Tibial nerve (tissue), 4 donors: ENCODE data around the gene TM9SF3. TPM values are rescaled to one million over a fixed set of nuclear protein-coding genes. Genes with fewer than 3 reads are reported as not detected.

Experiments used
- DNase-seq, 2 donors: peaks; one replicate each; pipeline ENCODE4 v3.0.0-alpha.2; 2019; ENCODE audit warnings: low spot score in 2 of 2
- H3K27ac ChIP-seq, 4 donors: fragments of 200-600 bp; sonication (generic) in 3 of 4; one replicate each; pipeline ENCODE4 v1.5.1; 2017 to 2019; ENCODE audit warnings: mild to moderate bottlenecking in 1 of 4
- H3K27me3 ChIP-seq, 2 donors: fragments of 200-600 bp; sonication (generic) in 1 of 2; one replicate each; pipeline versions ENCODE4 v1.5.1 to v1.6.0; 2017 to 2019
- H3K36me3 ChIP-seq, 3 donors: fragments of 200-600 bp; sonication (generic); one replicate each; pipeline ENCODE4 v1.5.1; 2018 to 2019
- H3K4me1 ChIP-seq, 4 donors: fragments of 200-600 bp; sonication (generic) in 3 of 4; one replicate each; pipeline ENCODE4 v1.5.1; 2017 to 2019
- H3K4me3 ChIP-seq, 4 donors: fragments of 200-600 bp; sonication (generic) in 3 of 4; one replicate each; pipeline ENCODE4 v1.5.1; 2017 to 2019; ENCODE audit warnings: mild to moderate bottlenecking in 1 of 4, moderate library complexity in 1 of 4
- H3K9me3 ChIP-seq, 4 donors: fragments of 200-600 bp; sonication (generic) in 3 of 4; one replicate each; pipeline ENCODE4 v1.5.1; 2017 to 2019
- CTCF ChIP-seq, 5 experiments: fragments of 200-600 bp in 3 of 5; fragments of 450-650 bp in 2 of 5; sonication (generic) in 3 of 5; IDR thresholded peaks; one replicate each; pipeline ENCODE4 v1.5.1; 2016 to 2019; ENCODE audit warnings: antibody characterized with exemption in 5 of 5, mild to moderate bottlenecking in 3 of 5, moderate library complexity in 2 of 5
- EP300 ChIP-seq, 2 donors: sonication (generic); formaldehyde crosslinking; IDR thresholded peaks; one replicate each; pipeline ENCODE4 v1.6.1; 2017; ENCODE audit warnings: antibody characterized with exemption in 2 of 2, mild to moderate bottlenecking in 1 of 2
- POLR2A ChIP-seq, 2 donors: fragments of 450-650 bp; IDR thresholded peaks; one replicate each; pipeline ENCODE4 v1.6.1; 2017; ENCODE audit warnings: antibody characterized with exemption in 2 of 2, mild to moderate bottlenecking in 2 of 2, moderate library complexity in 2 of 2
- WGBS, 2 donors: methylation state at CpG; one replicate each; pipeline ENCODE4 v1.1.5; 2018; 5-methylcytosine and 5-hydroxymethylcytosine counted together
- total RNA-seq, 4 donors: library from RNA; depleted of rRNA; stranded (reverse); fragments of >200 nt; gene quantifications; one replicate each; pipeline ENCODE4 v1.1.0, GENCODE V29; 2016

Gene TM9SF3
- total RNA-seq, 4 donors from 2014 or later = 79.5 to 98.8 (median 90.2) TPM

DNA sequence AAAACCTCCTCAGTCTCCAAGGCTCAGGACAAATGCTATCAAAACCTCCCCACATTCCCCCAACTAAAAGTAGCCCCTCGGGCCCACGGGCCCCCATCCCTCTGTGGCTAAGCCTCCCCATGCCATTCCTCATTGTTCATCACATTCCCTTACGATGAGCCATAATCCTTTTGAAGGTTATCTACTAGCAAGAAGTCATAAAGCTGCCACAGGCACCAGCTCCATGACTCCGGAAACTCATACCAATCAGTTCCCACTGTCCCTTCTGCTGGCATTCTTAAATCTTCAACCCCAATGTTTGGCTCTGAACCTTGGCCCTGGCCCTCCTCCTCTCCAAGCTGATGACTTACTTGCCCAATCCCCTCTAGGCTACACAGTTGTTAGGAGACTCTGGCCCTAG lies 19.4 kb upstream of the TM9SF3 start:
- Histone ChIP-seq H3K9me3 (no peaks in the 10 kb centered on the region), H3K4me1 (peaks cover 0 to 11% (median 0%) of the 10 kb centered on the region in 4 donors), H3K36me3 (no peaks in the 10 kb centered on the region), H3K4me3 (no peak overlapping the region), H3K27ac (no peak overlapping the region), H3K27me3 (no peaks in the 10 kb centered on the region)
- 54 to 81% methylated on average over 4 of the region's 4 CpGs for WGBS, 2 donors
- no peak for TF ChIP-seq CTCF (IDR thresholded peaks at IDR 0.05)
- no peak for TF ChIP-seq POLR2A (IDR thresholded peaks at IDR 0.05)
- no peak for TF ChIP-seq EP300 (IDR thresholded peaks at IDR 0.05)
- no peak for DNase-seq

DNA sequence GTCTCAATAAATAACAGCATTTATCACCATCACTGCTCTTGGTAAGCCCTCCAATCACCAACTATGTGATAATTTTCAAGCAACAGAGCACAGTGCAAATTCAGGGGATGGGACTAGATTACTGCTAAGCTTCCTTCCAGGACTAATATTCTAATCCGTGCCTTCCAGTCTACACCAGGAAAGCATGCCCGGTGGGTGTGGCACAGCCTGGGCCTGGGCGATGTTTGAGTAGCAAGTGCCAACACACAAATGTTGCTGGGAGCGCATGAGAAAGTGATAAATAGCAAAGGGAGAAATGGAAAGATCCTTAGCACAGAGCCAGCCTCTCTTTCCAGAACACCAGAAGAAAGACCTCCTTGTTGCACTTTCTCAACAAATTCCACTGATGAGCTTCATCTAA lies 13.5 kb upstream of the TM9SF3 start:
- Histone ChIP-seq H3K27me3 (no peaks in the 10 kb centered on the region), H3K27ac (no peak overlapping the region), H3K4me3 (no peak overlapping the region), H3K36me3 (no peaks in the 10 kb centered on the region), H3K4me1 (peaks cover 0 to 4% (median 0%) of the 10 kb centered on the region in 4 donors), H3K9me3 (no peaks in the 10 kb centered on the region)
- 41 to 52% methylated on average over 4 of the region's 4 CpGs for WGBS, 2 donors
- DNase-seq = no peak
- no peak for TF ChIP-seq CTCF (IDR thresholded peaks at IDR 0.05)
- no peak for TF ChIP-seq POLR2A (IDR thresholded peaks at IDR 0.05)
- TF ChIP-seq EP300 (IDR thresholded peaks at IDR 0.05) = no peak

GRCh38 chr10:96598846-96599245 lies 12.0 kb upstream of the TM9SF3 start:
- WGBS, 2 donors = 73 to 75% methylated on average over 4 of the region's 4 CpGs

GRCh38 chr10:96596422-96597407 lies 9.9 kb upstream of the TM9SF3 start:
- DNase-seq = no peak
- H3K27me3 ChIP-seq = no peaks in the 10 kb centered on the region
- no peak overlapping the region for H3K27ac ChIP-seq
- H3K4me3 ChIP-seq = no peak overlapping the region
- H3K9me3 ChIP-seq = no peaks in the 10 kb centered on the region
- H3K4me1 ChIP-seq = peaks cover 0 to 4% (median 0%) of the 10 kb centered on the region in 4 donors
- H3K36me3 ChIP-seq = no peaks in the 10 kb centered on the region
- TF ChIP-seq POLR2A (IDR thresholded peaks at IDR 0.05) = no peak
- TF ChIP-seq EP300 (IDR thresholded peaks at IDR 0.05) = no peak
- no peak for TF ChIP-seq CTCF (IDR thresholded peaks at IDR 0.05)
- WGBS, 2 donors = 40 to 55% methylated on average over 1 of the region's 1 CpG

More at GRCh38 chr10:96598846-96599245, 12.0 kb upstream of the TM9SF3 start:
- H3K9me3 ChIP-seq = no peaks in the 10 kb centered on the region
- H3K4me3 ChIP-seq = no peak overlapping the region
- TF ChIP-seq EP300 (IDR thresholded peaks at IDR 0.05) (no peak), POLR2A (IDR thresholded peaks at IDR 0.05) (no peak), CTCF (IDR thresholded peaks at IDR 0.05) (no peak)
- DNase-seq = no peak
- H3K4me1 ChIP-seq = peaks cover 0 to 4% (median 0%) of the 10 kb centered on the region in 4 donors
- H3K27ac ChIP-seq = no peak overlapping the region
- H3K27me3 ChIP-seq = no peaks in the 10 kb centered on the region
- H3K36me3 ChIP-seq = no peaks in the 10 kb centered on the region

- 90 to 98% methylated on average over 4 of the region's 4 CpGs for WGBS, 2 donors
- Histone ChIP-seq H3K36me3 (no peaks in the 10 kb centered on the region), H3K27me3 (no peaks in the 10 kb centered on the region), H3K4me3 (no peak overlapping the region), H3K27ac (no peak overlapping the region), H3K9me3 (no peaks in the 10 kb centered on the region), H3K4me1 (peaks cover 0 to 4% (median 0%) of the 10 kb centered on the region in 4 donors)
- no peak for DNase-seq
- TF ChIP-seq EP300 (IDR thresholded peaks at IDR 0.05) = no peak
- TF ChIP-seq POLR2A (IDR thresholded peaks at IDR 0.05) = no peak
- TF ChIP-seq CTCF (IDR thresholded peaks at IDR 0.05) = no peak
These were observed 8.9 kb upstream of the TM9SF3 start for GRCh38 chr10:96595741-96596140.
